ENCODE measurements around the gene GRK7. TPM values are rescaled to one million over a fixed set of nuclear protein-coding genes. Genes with fewer than 3 reads are reported as not detected.

GRK7 gene
- total and polyA plus RNA-seq, 9 of the 15 experiments (the other 6 are each of a cell fraction or from before 2014, with no cell fraction given), result 0.01 to 0.08 (median 0.04) TPM; not detected in 3

DNA sequence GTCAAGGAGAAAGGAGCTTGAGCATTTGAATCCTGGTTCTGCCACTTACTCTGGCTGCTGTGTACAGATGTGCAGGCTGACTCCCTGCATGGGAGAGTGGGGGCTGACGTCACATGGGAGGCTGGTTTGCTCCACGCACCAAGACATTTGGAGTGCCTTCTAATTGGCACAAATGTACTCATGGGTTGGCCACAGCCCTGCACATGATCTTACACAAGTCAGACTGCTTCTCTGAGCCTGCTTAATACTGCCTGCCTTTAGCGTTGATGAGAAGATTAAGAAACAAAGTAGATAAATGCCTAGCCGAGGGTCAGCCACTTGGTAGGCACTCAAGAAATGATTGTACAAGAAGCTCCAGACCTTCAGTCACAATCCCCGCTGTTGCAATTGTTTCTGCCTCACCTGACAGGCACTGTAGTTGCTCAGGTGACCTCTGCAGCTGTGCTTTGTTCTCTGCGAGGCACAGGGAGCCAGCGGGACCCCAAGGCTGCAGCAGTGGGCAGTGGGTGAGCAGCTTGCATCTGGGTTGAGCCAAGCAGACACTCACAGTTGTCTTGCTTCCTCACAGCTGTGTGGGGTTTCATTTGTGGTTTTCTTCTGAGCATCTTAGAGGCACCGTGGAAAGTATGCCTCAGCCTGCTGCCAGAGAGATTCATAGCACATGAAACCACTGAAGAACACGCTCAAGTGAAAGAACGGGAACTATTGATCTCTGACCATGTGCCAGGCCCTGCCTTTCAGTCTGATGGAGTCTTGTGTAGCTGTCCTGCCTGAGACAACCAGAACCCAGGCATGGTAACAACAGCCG lies 33.1 kb downstream of the GRK7 start:
- H3K27ac ChIP-seq (ENCODE audit: extremely low read depth, low read depth, low read length), result no peak overlapping the region
- DNase-seq (ENCODE audit: extremely low read depth in 1 of 4, low spot score in 3 of 4) (no peak), ATAC-seq (peak; percentile 38), FAIRE-seq (no peak)
- ChIA-PET CTCF (ENCODE audit: low intra/inter-chr PET ratio) (no interaction called here), POLR2A (interaction anchor here (0.8 kb wide), 1 partner anchor 27 kb away, joined by 3 read pairs; no protein-coding TSS in a partner anchor)
- H3K4me1 ChIP-seq (replicated peaks in 1 of 2; ENCODE audit: control insufficient read depth in 2 of 2, insufficient read depth in 2 of 2, low read length in 2 of 2), result peaks cover 8 to 20% of the 10 kb centered on the region in 2 experiments; a peak in 4 of 5 replicates
- peaks cover 2% of the 10 kb centered on the region; the same call in 1 of the 2 replicates for H3K9me3 ChIP-seq (replicated peaks; ENCODE audit: control insufficient read depth, insufficient read depth, low read depth, low read length)
- H3K9me1 ChIP-seq (ENCODE audit: control insufficient read depth, insufficient read depth, low read length), result no peaks in the 10 kb centered on the region
- H3K4me2 ChIP-seq (ENCODE audit: insufficient read depth, low read length), result peak overlapping the region; percentile 5; the same call in 1 of the 2 replicates
- WGBS (ENCODE audit: insufficient coverage, low coverage, missing lambda C conversion rate), result 48% methylated on average over 11 of the region's 11 CpGs
- H3K36me3 ChIP-seq (ENCODE audit: control insufficient read depth, insufficient read depth, low read length), result no peaks in the 10 kb centered on the region
- H4K20me1 ChIP-seq (replicated peaks; ENCODE audit: control insufficient read depth, insufficient read depth, low read length), result no peaks in the 10 kb centered on the region
- BruUV-seq (replicated peaks), result no TSS peak
- H2AFZ ChIP-seq (ENCODE audit: low read depth, low read length), result peak overlapping the region; percentile 53
- H3K79me2 ChIP-seq (ENCODE audit: control insufficient read depth, insufficient read depth, low read length), result no peaks in the 10 kb centered on the region
- 0 out of 2 replicates have a peak, but pooled peaks have one; percentile 20 for TF ChIP-seq USF1 (CRISPR knock-in tag; IDR thresholded peaks at IDR 0.05)
- peak in 1 of 2 experiments; percentile 6; a peak in 2 of 4 replicates for TF ChIP-seq NRF1 (conservative IDR thresholded peaks at IDR 0.05 in 1 of 2, IDR thresholded peaks at IDR 0.05 in 1 of 2)
- no peak for TF ChIP-seq CREB1 (IDR thresholded peaks at IDR 0.05)
- TF ChIP-seq CREB1 (CRISPR knock-in tag; IDR thresholded peaks at IDR 0.05), result 0 out of 2 replicates have a peak, but pooled peaks have one; percentile 26
- 0 out of 2 replicates have a peak, but pooled peaks have one; percentile 15 for TF ChIP-seq CREM (IDR thresholded peaks at IDR 0.05; ENCODE audit: low read depth)
- TF ChIP-seq FIP1L1 (IDR thresholded peaks at IDR 0.05; ENCODE audit: low read depth, low read length, poor library complexity, severe bottlenecking), result no peak
- peak; percentile 76 for TF ChIP-seq CEBPB (tag; IDR thresholded peaks at IDR 0.05)
- TF ChIP-seq DPF2 (IDR thresholded peaks at IDR 0.05), result no peak
- TF ChIP-seq, protein P1, sequence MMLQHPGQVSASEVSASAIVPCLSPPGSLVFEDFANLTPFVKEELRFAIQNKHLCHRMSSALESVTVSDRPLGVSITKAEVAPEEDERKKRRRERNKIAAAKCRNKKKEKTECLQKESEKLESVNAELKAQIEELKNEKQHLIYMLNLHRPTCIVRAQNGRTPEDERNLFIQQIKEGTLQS (IDR thresholded peaks at IDR 0.05), result 0 out of 2 replicates have a peak, but pooled peaks have one; percentile 10
- TF ChIP-seq, protein P1 (CRISPR knock-in tag; conservative IDR thresholded peaks at IDR 0.05), result no peak
- peak overlapping the region in 1 of 2 experiments; percentile 69; a peak in 1 of 4 replicates for H3K9ac ChIP-seq (ENCODE audit: insufficient read depth in 1 of 2, low read depth in 2 of 2, low read length in 2 of 2)
- H3K4me3 ChIP-seq, result no peak overlapping the region
- in situ Hi-C loops (cut with MboI) (no loop called here), intact Hi-C loops (cut with micrococcal nuclease) (no loop called here)
- H3K27me3 ChIP-seq (ENCODE audit: control insufficient read depth in 2 of 2, insufficient read depth in 2 of 2, low read length in 2 of 2), result no peaks in the 10 kb centered on the region

Measured in K562 (cell line).